ENCODE data around the gene ALOXE3. TPM values are rescaled to one million over a fixed set of nuclear protein-coding genes. Genes with fewer than 3 reads are reported as not detected.
"Not testable (repeated sequence)": the region's sequence is repeated elsewhere in the genome, so short reads cannot be mapped to it uniquely, and the experiment has no call there.

ALOXE3 gene
- polyA plus RNA-seq, 1 experiment: 0.04 TPM

DNA sequence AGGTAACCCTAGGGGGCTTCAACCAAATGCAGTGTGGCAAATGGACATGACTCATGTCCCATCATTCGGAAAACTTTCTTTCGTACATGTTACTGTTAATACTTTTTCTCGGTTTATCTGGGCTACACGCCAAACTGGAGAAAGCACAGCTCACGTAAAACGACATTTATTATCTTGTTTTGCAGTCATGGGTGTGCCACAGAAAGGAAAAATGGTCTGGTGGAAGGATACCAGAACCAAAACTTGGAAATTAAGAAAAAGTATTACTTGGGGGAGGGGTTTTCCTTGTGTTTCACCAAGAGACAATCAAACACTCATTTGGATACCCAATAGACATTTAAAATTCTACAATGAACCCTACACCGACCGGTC is 55.9 kb downstream of the ALOXE3 start:
- Histone ChIP-seq H3K27me3 (ENCODE audit: control insufficient read depth, insufficient read depth, low read length) (peaks cover 69% of the 10 kb centered on the region), H3K9me3 (ENCODE audit: control insufficient read depth, insufficient read depth, low read length) (no peaks in the 10 kb centered on the region; the same call in 1 of the 2 replicates), H3K27ac (ENCODE audit: low read depth, low read length) (no peak overlapping the region), H3K4me3 (ENCODE audit: low read depth, low read length) (no peak overlapping the region)
- no peak for TF ChIP-seq CTCF (IDR thresholded peaks at IDR 0.05; ENCODE audit: low read depth, low read length)
- ChIA-PET CTCF (interaction anchor here (0.6 to 7.0 kb wide), 7 partner anchors 11 to 73 kb away, joined by 3 to 124 read pairs (median 11); partner anchors contain the start of gene ALOXE3), POLR2A (no interaction called here)
- DNase-seq (ENCODE audit: low read depth, low spot score): no peak

- POLR2A ChIA-PET; DNase-seq (ENCODE audit: low read depth, low spot score); H3K4me3 ChIP-seq (ENCODE audit: low read depth, low read length); H3K27ac ChIP-seq (ENCODE audit: low read depth, low read length); H3K9me3 ChIP-seq (ENCODE audit: control insufficient read depth, insufficient read depth, low read length): not testable (repeated sequence)
- CTCF ChIA-PET: interaction anchor here (0.6 to 7.0 kb wide), 12 partner anchors 11 to 318 kb away, joined by 3 to 124 read pairs (median 6); partner anchors contain the start of gene ALOXE3
- H3K27me3 ChIP-seq (ENCODE audit: control insufficient read depth, insufficient read depth, low read length): peaks cover 64% of the 10 kb centered on the region
These were observed 56.5 kb downstream of the ALOXE3 start for GRCh38 chr17:8061851-8062250.

- peaks cover 54% of the 10 kb centered on the region for H3K27me3 ChIP-seq (ENCODE audit: control insufficient read depth, insufficient read depth, low read length)
- no peak overlapping the region for H3K27ac ChIP-seq (ENCODE audit: low read depth, low read length)
- POLR2A ChIA-PET: interaction anchor here (0.6 kb wide), 1 partner anchor 19 kb away, joined by 5 read pairs; no protein-coding TSS in a partner anchor
- H3K9me3 ChIP-seq (ENCODE audit: control insufficient read depth, insufficient read depth, low read length): no peaks in the 10 kb centered on the region; the same call in 1 of the 2 replicates
- peak; percentile 73 for TF ChIP-seq CTCF (IDR thresholded peaks at IDR 0.05; ENCODE audit: low read depth, low read length)
- CTCF ChIA-PET: interaction anchor here (0.5 to 7.0 kb wide), 34 partner anchors 13 to 835 kb away, joined by 3 to 124 read pairs (median 4); partner anchors contain the start of genes ALOXE3, RNF227 and SLC25A35
- no peak overlapping the region for H3K4me3 ChIP-seq (ENCODE audit: low read depth, low read length)
- peak; percentile 30 for DNase-seq (ENCODE audit: low read depth, low spot score)
These were observed 58.0 kb downstream of the ALOXE3 start for GRCh38 chr17:8060274-8060673.

- no peak for DNase-seq (ENCODE audit: low read depth, low spot score)
- Histone ChIP-seq H3K27ac (ENCODE audit: low read depth, low read length) (no peak overlapping the region), H3K4me3 (ENCODE audit: low read depth, low read length) (no peak overlapping the region), H3K27me3 (ENCODE audit: control insufficient read depth, insufficient read depth, low read length) (peaks cover 50% of the 10 kb centered on the region), H3K9me3 (ENCODE audit: control insufficient read depth, insufficient read depth, low read length) (no peaks in the 10 kb centered on the region)
- TF ChIP-seq CTCF (IDR thresholded peaks at IDR 0.05; ENCODE audit: low read depth, low read length): no peak
- ChIA-PET POLR2A (no interaction called here), CTCF (interaction anchor here (0.7 to 7.0 kb wide), 14 partner anchors 12 to 726 kb away, joined by 3 to 124 read pairs (median 7); partner anchors contain the start of genes ALOXE3 and CNTROB)
These were observed 59.2 kb downstream of the ALOXE3 start for GRCh38 chr17:8059131-8059530.

DNA sequence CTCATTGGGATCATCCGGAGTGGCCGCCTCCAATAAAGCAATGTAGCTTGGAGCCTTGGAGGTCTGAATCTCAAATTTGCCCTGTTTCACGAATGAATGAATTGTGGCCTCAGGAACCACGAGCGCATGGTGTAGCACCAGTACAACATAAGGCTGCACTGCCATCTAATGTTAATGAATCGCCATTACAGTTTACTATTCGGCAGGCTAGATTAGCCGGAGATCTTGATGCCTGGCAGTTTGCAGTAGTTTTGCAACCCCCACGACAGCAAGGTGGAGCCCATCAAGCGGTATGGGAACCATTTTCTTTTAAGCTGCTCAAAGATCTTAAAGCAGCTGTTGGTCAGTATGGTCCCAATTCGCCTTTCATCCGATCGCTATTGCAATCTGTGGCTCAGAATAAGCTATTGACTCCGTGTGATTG is 60.6 kb downstream of the ALOXE3 start:
- Histone ChIP-seq H3K4me3 (ENCODE audit: low read depth, low read length) (no peak overlapping the region), H3K27me3 (ENCODE audit: control insufficient read depth, insufficient read depth, low read length) (peaks cover 40% of the 10 kb centered on the region)
- POLR2A ChIA-PET: no interaction called here

More for the DNA sequence above, 60.6 kb downstream of the ALOXE3 start:
- no peak overlapping the region for H3K27ac ChIP-seq (ENCODE audit: low read depth, low read length)
- CTCF ChIA-PET: interaction anchor here (0.6 to 7.0 kb wide), 45 partner anchors 10 to 314 kb away, joined by 3 to 124 read pairs (median 5); partner anchors contain the start of genes CNTROB and RNF227
- peak; percentile 76 for TF ChIP-seq CTCF (IDR thresholded peaks at IDR 0.05; ENCODE audit: low read depth, low read length)
- no peaks in the 10 kb centered on the region for H3K9me3 ChIP-seq (ENCODE audit: control insufficient read depth, insufficient read depth, low read length)
- peak; percentile 51 for DNase-seq (ENCODE audit: low read depth, low spot score)

Measured in AG04450 (cell line).